Measurements from ENCODE around the gene ELF5.

The ELF5 gene

GRCh38 chr11:34513682-34514449, at the start of gene ELF5:
ELF5 (minus strand) TSS chr11:34513794; CDS start chr11:34505749, 8,045 bp downstream.
- no peak for DNase-seq

- no peak for DNase-seq
Measured at GRCh38 chr11:34562976-34563375, 49.4 kb upstream of the ELF5 start.

- DNase-seq = no peak
Measured at GRCh38 chr11:34560511-34560910, 46.9 kb upstream of the ELF5 start.

GRCh38 chr11:34558673-34559072, 45.1 kb upstream of the ELF5 start:
- DNase-seq = no peak

- DNase-seq = no peak
Measured at GRCh38 chr11:34558211-34558610, 44.6 kb upstream of the ELF5 start.

GRCh38 chr11:34552270-34552669, 38.7 kb upstream of the ELF5 start:
- peak; percentile 33 for DNase-seq

- DNase-seq = no peak
Measured at GRCh38 chr11:34549271-34549670, 35.7 kb upstream of the ELF5 start.

- no peak for DNase-seq
Measured at GRCh38 chr11:34548278-34548677, 34.7 kb upstream of the ELF5 start.

- DNase-seq = no peak
Measured at GRCh38 chr11:34546511-34547209, 33.1 kb upstream of the ELF5 start.

GRCh38 chr11:34542089-34542488, 28.5 kb upstream of the ELF5 start:
- DNase-seq = no peak

- DNase-seq = no peak
Measured at GRCh38 chr11:34540870-34541269, 27.3 kb upstream of the ELF5 start.

- no peak for DNase-seq
Measured at GRCh38 chr11:34537636-34538035, 24.0 kb upstream of the ELF5 start.

GRCh38 chr11:34536056-34536455, 22.5 kb upstream of the ELF5 start:
- no peak for DNase-seq

GRCh38 chr11:34534826-34535225, 21.2 kb upstream of the ELF5 start:
- DNase-seq = no peak

GRCh38 chr11:34531663-34532062, 18.1 kb upstream of the ELF5 start:
- DNase-seq = no peak

- no peak for DNase-seq
Measured at GRCh38 chr11:34530545-34531234, 17.1 kb upstream of the ELF5 start.

- no peak for DNase-seq
Measured at GRCh38 chr11:34529643-34530042, 16.0 kb upstream of the ELF5 start.

- no peak for DNase-seq
Measured at GRCh38 chr11:34528072-34528471, 14.5 kb upstream of the ELF5 start.

- no peak for DNase-seq
Measured at GRCh38 chr11:34525888-34526657, 12.5 kb upstream of the ELF5 start.

- no peak for DNase-seq
Measured at GRCh38 chr11:34525098-34525497, 11.5 kb upstream of the ELF5 start.

GRCh38 chr11:34524696-34525095, 11.1 kb upstream of the ELF5 start:
- no peak for DNase-seq

- no peak for DNase-seq
Measured at GRCh38 chr11:34523053-34523452, 9.5 kb upstream of the ELF5 start.

GRCh38 chr11:34522188-34522587, 8.6 kb upstream of the ELF5 start:
- DNase-seq = no peak
